Aorta (tissue), 5 donors: ENCODE results near the gene MRPL57. TPM values are rescaled to one million over a fixed set of nuclear protein-coding genes. Genes with fewer than 3 reads are reported as not detected.

ENCODE experiments used
- ATAC-seq: fragments of 200-7000 bp; cut with Tn5 transposase; one replicate; pipeline ENCODE4 v1.9.1; 2022; ENCODE audit warnings: moderate library complexity; ENCODE audit not compliant: low FRiP score
- DNase-seq, 2 donors: peaks; one replicate each; pipeline ENCODE4 v3.0.0-alpha.2; 2020
- H3K27ac ChIP-seq, 2 donors: one replicate each; pipeline ENCODE4 v1.5.1; 2013; ENCODE audit warnings: low read length in 2 of 2, mild to moderate bottlenecking in 2 of 2, moderate library complexity in 2 of 2, control low read depth in 1 of 2, inconsistent platforms in 1 of 2, low read depth in 1 of 2
- H3K27me3 ChIP-seq, 2 donors: one replicate each; pipeline ENCODE4 v1.6.1; 2013; ENCODE audit warnings: control low read depth in 1 of 2, low read length in 1 of 2, mild to moderate bottlenecking in 1 of 2, moderate library complexity in 1 of 2; ENCODE audit not compliant: insufficient read depth in 2 of 2, control insufficient read depth in 1 of 2
- H3K36me3 ChIP-seq, 2 donors: one replicate each; pipeline ENCODE4 v1.6.1; 2013; ENCODE audit warnings: control low read depth in 1 of 2, low read length in 1 of 2, mild to moderate bottlenecking in 1 of 2; ENCODE audit not compliant: insufficient read depth in 2 of 2, control insufficient read depth in 1 of 2
- H3K4me1 ChIP-seq, 2 donors: one replicate each; pipeline ENCODE4 v1.6.1; 2013; ENCODE audit warnings: low read length in 2 of 2, control low read depth in 1 of 2, mild to moderate bottlenecking in 1 of 2, moderate library complexity in 1 of 2; ENCODE audit not compliant: insufficient read depth in 2 of 2, control insufficient read depth in 1 of 2
- H3K4me3 ChIP-seq, 2 donors: one replicate each; pipeline ENCODE4 v1.5.1; 2013; ENCODE audit warnings: low read length in 2 of 2, control low read depth in 1 of 2, mild to moderate bottlenecking in 1 of 2
- H3K9me3 ChIP-seq: one replicate; pipeline ENCODE4 v1.6.1; 2013; ENCODE audit warnings: mild to moderate bottlenecking, low read length; ENCODE audit not compliant: control insufficient read depth
- WGBS, 2 donors: extraction: QIAGEN DNeasy Blood & Tissue Kit; methylation state at CpG; one replicate each; pipeline ENCODE4 v1.1.7; 2013; 5-methylcytosine and 5-hydroxymethylcytosine counted together
- intact Hi-C, 2 donors: fragments of 100-400 bp; cut with DNase I; formaldehyde crosslinking; loops; one replicate each; pipeline versions ENCODE4 v1.14.2 to v1.15.0; 2022
- polyA plus RNA-seq, 2 donors: library from polyadenylated mRNA; stranded (reverse); fragments of 200-250 nt; gene quantifications; one replicate each; pipeline ENCODE4 v1.2.3, GENCODE V29; 2013
- total RNA-seq, 2 donors: library from RNA; stranded (reverse); fragmentation: NEBNext Ultra II Directional; extraction: Animal tissue kit (Norgen Biotek cat#: 25700); gene quantifications; one replicate each; pipeline ENCODE4 v1.2.1, GENCODE V29; 2021
- donor health status: healthy with polysubstance abuse.
- donor health status: Bipolar disorder and iron deficiency.
- donor health status: DM: no; HTN: no; CAD: no.
- donor health status: DM: no; HTN: no; CAD: no.
- donor health status: DM: yes; HTN: yes; CAD: no.

The MRPL57 gene
- total and polyA plus RNA-seq, 4 donors = 8.4 to 16.8 (median 13.5) TPM

- ATAC-seq (no peak), DNase-seq (no peak)
- H3K27me3 ChIP-seq = no peaks in the 10 kb centered on the region
- no peaks in the 10 kb centered on the region for H3K36me3 ChIP-seq
- H3K4me1 ChIP-seq = no peaks in the 10 kb centered on the region
- no peak overlapping the region for H3K4me3 ChIP-seq
- intact Hi-C loops = no loop called here
- H3K9me3 ChIP-seq = peaks cover 4% of the 10 kb centered on the region
- no peak overlapping the region for H3K27ac ChIP-seq
Observed at GRCh38 chr13:21221268-21221667, 44.8 kb downstream of the MRPL57 start.

GRCh38 chr13:21225082-21225481, 48.6 kb downstream of the MRPL57 start:
- 83 to 84% methylated on average over 6 of the region's 6 CpGs for WGBS, 2 donors
- no peak for DNase-seq
- intact Hi-C loops = no loop called here

GRCh38 chr13:21225841-21226581, 49.6 kb downstream of the MRPL57 start:
- intact Hi-C loops = no loop called here
- DNase-seq (no peak), ATAC-seq (no peak)
- Histone ChIP-seq H3K9me3 (peaks cover 4% of the 10 kb centered on the region), H3K36me3 (no peaks in the 10 kb centered on the region), H3K4me1 (no peaks in the 10 kb centered on the region), H3K27me3 (no peaks in the 10 kb centered on the region), H3K27ac (no peak overlapping the region), H3K4me3 (no peak overlapping the region)
- 85% methylated on average over 17 of the region's 17 CpGs for WGBS, 2 donors

More at GRCh38 chr13:21225082-21225481, 48.6 kb downstream of the MRPL57 start:
- Histone ChIP-seq H3K27ac (no peak overlapping the region), H3K9me3 (peaks cover 4% of the 10 kb centered on the region), H3K4me1 (no peaks in the 10 kb centered on the region), H3K36me3 (no peaks in the 10 kb centered on the region), H3K27me3 (no peaks in the 10 kb centered on the region), H3K4me3 (no peak overlapping the region)
- no peak for ATAC-seq

GRCh38 chr13:21227917-21228316, 51.5 kb downstream of the MRPL57 start:
- H3K9me3 ChIP-seq = no peaks in the 10 kb centered on the region
- ATAC-seq (no peak), DNase-seq (no peak)
- H3K4me1 ChIP-seq = no peaks in the 10 kb centered on the region
- intact Hi-C loops = no loop called here
- H3K27ac ChIP-seq = no peak overlapping the region
- H3K4me3 ChIP-seq = no peak overlapping the region
- no peaks in the 10 kb centered on the region for H3K36me3 ChIP-seq
- no peaks in the 10 kb centered on the region for H3K27me3 ChIP-seq
- 93 to 95% methylated on average over 7 of the region's 7 CpGs for WGBS, 2 donors

Other genes starting within 250 kb of the MRPL57 start
- 10 to 100 TPM; 52.9 to 64.6 TPM for gene LATS2, start 115.1 kb upstream of the MRPL57 start, total RNA-seq
- gene LATS2, start 115.1 kb upstream of the MRPL57 start, polyA plus RNA-seq = 10 to 100 TPM in 1 of 2 donors, 1 to 10 TPM in 1; 9.5 to 11.4 TPM
- gene SAP18, start 36.5 kb upstream of the MRPL57 start, total RNA-seq = 100 to 1,000 TPM; 161 to 172 TPM
- gene SAP18, start 36.5 kb upstream of the MRPL57 start, polyA plus RNA-seq = 100 to 1,000 TPM in 1 of 2 donors, 10 to 100 TPM in 1; 77.7 to 166 TPM
- gene SKA3, start 106 bp upstream of the MRPL57 start, total RNA-seq = 1 to 10 TPM in 1 of 2 donors, under 1 TPM in 1; 0.91 to 2.3 TPM
- under 1 TPM in 1 of 2 donors, not detected in 1; 0.51 TPM for gene SKA3, start 106 bp upstream of the MRPL57 start, polyA plus RNA-seq